GM18951 (cell line): ENCODE data around the gene TMPRSS6.

ENCODE experiments used
- POLR2A ChIP-seq: IDR thresholded peaks from 4 replicates; pipeline ENCODE4 v1.6.1; 2011; ENCODE audit warnings: mild to moderate bottlenecking; ENCODE audit not compliant: insufficient read length, insufficient read depth; ENCODE audit errors: extremely low read depth
- in situ Hi-C: fragments of 300-500 bp; cut with MboI; formaldehyde crosslinking; loops from one replicate; pipeline ENCODE4 v1.12.0; 2022; ENCODE audit warnings: low sequenced_read_pairs, mixed read lengths, inconsistent platforms; ENCODE audit not compliant: unreplicated experiment

The TMPRSS6 gene

DNA sequence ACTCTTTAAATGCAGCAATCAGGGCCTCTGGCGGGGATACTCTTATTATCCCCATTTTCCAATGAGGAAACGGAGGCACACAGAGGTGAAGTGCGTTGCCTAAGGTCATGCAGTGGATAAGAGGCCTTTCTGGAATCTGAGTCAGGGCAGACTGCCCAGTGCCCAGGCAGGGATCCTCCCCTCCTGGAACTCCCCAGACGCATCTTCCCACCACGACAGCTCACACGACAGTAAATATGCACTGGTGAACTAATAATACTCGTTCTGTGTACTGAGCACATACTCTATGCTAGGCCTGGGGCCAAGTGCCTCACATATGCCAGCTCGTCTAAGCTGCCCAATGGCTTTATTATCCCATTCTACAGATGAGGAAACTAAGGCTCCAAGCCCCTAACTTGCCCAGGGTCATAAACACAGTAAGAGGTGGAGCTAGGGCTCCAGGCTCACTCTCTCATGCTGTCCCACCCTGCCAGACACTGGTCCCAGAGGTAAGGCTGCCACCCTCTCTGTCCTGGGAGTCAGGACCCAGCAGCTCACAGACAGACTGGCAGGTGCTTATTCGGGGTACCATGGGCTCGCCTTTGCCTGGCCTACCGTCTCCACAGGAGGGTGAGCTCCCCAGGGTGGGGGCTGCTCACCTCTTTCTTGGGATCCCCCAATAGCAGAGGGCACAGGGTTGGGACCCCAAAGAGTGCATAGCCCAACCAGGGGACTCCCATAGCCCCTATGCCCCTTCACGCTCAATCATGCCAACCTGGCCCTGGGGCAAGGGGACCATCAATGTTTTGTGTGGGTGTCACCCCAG lies 37.9 kb upstream of the TMPRSS6 start:
- in situ Hi-C loops = no loop called here
- no peak for TF ChIP-seq POLR2A

GRCh38 chr22:37146507-37147180 lies 37.1 kb upstream of the TMPRSS6 start:
- TF ChIP-seq POLR2A = no peak
- in situ Hi-C loops = no loop called here

DNA sequence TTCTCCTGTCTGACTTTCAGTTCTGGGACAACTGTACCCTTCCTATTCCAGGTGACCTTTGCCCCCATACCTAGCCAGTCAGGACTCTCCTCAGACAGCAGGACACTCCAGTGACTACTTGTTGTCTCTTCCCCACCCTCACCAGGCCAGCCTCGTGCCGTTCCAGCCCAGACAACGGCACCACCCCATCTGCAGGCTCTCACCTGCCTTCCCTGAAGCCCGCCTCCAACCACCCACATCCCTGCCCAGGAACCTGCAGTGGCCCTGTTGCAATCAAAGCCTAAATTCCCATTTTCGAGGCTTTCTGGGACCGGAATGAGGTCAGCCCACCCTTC lies 36.5 kb upstream of the TMPRSS6 start:
- TF ChIP-seq POLR2A = no peak
- in situ Hi-C loops = no loop called here

DNA sequence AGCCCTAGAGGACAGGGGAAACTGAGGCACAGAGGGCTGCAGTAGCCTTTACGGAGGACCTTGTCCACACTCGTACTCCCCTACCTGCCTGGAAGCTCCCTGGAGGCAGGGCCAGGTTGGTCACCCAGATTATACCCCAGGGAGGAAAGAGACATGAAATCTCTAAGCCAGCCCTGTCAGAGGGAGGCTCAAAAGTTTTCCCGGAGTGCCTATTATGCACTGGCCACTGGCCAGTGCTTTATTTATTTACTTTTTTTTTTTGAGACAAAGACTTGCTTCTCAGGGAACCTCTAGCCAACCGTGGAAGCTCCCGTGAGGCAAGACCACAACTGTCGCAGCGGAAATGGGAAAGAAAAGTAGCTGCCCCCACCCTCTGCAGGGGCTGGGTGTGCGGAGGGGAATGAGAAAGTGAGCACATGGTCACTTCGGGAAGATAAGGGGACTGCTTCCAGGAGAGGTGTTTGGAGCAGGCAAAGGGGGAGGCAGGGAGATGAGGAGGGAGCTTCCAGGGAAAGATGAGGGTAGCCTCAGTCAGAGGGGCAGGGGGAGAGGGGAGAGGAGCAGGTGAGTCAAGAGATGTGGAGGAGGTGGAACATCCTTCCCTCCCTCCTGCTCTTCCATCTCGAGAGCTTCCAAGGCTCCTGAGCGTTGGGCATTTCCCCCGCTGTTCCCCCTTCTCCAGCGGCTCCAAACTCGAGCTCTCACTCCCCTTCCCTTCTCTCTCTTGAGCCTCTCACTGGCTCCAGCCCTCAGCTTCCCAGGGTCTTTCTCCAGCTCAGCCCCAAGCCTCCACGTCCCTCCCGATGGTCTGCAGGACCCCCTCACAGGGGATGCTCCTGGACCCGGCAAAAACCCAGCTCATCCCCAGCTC lies 35.9 kb upstream of the TMPRSS6 start:
- in situ Hi-C loops = no loop called here
- TF ChIP-seq POLR2A = no peak

DNA sequence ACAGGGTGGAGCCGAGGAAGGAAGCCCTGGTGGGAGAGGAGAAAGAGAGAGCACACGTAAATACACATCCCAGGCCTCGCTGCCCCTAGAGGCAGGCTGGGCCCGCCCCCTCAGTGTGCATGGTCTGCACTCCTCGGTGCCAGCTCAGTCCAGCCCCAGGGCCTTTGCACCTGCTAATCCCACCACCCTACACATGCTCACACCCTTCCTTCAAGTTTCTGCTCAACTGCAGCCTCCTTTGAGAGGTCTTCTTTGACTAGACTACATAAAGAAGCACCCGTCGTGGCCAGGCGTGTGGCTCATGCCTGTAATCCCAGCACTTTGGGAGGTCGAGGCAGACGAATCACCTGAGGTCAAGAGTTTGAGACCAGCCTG lies 34.7 kb upstream of the TMPRSS6 start:
- no peak for TF ChIP-seq POLR2A
- in situ Hi-C loops = no loop called here

DNA sequence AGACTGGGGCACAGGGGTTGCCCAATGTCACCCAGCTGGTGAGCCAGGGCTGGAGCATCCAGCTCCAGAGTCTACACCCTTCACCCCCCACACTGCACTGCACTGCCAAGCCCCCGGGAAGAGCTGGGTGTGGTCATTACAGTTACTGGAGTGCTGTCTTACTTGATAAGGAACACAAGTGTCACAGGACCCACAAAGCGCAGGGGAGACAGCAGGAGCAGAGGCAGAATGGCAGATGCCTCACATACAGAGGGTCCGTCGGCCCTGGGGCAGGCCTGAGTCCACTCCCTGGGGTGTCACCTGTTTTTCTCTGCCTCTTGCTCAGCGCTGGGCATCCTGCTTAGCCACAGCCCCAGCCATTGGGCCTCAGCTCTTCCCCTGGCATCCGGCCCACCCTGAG lies 32.5 kb upstream of the TMPRSS6 start:
- in situ Hi-C loops = no loop called here
- TF ChIP-seq POLR2A = no peak

DNA sequence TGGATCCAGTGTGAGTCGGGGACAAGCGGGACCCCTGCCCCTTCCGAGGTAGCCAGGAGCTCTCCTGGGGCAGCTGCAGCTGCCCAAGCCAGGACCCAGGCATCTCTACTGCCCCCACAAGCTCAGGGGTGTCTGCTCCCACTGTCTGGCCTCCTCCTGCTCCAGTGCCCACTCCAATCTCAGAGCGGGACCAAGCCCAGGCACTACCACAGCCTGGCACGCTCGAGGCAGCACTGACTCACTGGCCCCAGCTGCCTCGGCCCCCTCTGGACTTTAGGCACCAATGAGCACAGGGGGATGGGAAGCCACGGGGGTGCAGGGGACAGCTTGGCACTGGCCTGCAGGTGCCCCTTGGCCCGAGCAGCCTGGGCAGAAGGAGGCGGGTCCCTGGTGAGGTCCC lies 32.0 kb upstream of the TMPRSS6 start:
- TF ChIP-seq POLR2A = no peak
- in situ Hi-C loops = no loop called here

DNA sequence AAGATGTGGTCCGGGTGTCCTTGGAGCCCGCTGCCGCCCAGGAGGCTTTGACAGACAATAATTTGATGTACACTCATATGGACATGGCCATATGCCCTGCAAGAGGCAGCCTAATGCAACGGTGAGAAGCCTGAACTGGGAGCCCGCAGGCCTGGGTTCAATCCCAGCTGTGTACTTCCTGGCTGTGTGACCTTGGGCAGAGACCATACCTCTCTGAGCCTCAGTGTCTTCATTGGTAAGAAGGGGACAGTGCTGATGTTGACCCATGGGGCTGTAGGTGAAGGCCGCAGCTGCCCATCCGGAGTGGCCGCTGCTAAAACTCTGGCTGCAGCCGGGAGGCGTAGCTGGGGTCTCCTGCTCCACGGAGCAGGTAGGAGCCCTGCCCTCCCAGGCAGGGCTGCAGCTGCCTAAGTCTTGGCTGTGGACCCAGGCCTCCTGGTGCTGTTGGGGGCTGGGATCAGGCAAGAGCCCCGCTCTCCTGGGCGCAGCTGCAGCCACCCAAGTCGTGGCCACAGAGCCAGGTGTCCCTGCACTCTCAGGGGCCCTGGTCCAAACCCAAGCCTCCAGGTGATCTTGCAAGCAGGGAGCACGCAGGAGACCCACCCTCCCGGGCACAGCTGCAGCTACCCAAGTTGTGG lies 31.3 kb upstream of the TMPRSS6 start:
- no peak for TF ChIP-seq POLR2A
- in situ Hi-C loops = no loop called here

DNA sequence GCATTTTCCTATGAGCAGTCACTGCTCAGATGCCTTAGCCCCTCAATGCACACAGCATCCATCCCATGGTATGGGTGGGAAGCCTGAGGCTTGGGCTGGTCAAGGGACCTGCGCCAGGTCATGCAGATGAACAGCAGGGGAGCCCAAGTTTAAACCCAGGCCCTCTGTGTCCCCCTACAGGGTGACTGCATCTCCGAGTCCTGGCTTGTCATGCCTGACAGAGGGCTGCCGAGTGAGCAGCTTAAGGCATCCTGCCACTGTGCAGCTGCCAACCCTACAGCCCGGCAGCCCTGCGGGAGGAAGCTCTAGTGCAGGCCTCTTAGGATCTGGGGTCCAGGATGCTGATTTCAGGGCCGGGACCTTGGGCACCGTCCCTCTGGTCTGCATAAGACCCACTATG lies 30.2 kb upstream of the TMPRSS6 start:
- TF ChIP-seq POLR2A = no peak
- in situ Hi-C loops = no loop called here

- TF ChIP-seq POLR2A = no peak
- in situ Hi-C loops = no loop called here
Observed at GRCh38 chr22:37138849-37139561, 29.5 kb upstream of the TMPRSS6 start.

GRCh38 chr22:37137903-37138665 lies 28.6 kb upstream of the TMPRSS6 start:
- in situ Hi-C loops = no loop called here
- no peak for TF ChIP-seq POLR2A

- in situ Hi-C loops = no loop called here
- TF ChIP-seq POLR2A = no peak
Observed at GRCh38 chr22:37137131-37137530, 27.6 kb upstream of the TMPRSS6 start.
